Measurements from ENCODE around the gene MYO1D. TPM values are rescaled to one million over a fixed set of nuclear protein-coding genes. Genes with fewer than 3 reads are reported as not detected.
"Not testable (repeated sequence)": the region's sequence is repeated elsewhere in the genome, so short reads cannot be mapped to it uniquely, and the experiment has no call there.

The MYO1D gene
- total and polyA plus RNA-seq, 8 donors, result 22.0 to 92.8 (median 27.4) TPM

GRCh38 chr17:32822996-32823395, 53.9 kb downstream of the MYO1D start:
- Histone ChIP-seq H3K27ac (no peak overlapping the region), H3K4me3 (peak overlapping the region; percentile 13 to 28), H3K36me3 (no peaks in the 10 kb centered on the region), H3K4me1 (peaks cover 0 to 6% of the 10 kb centered on the region in 2 donors), H3K9me3 (no peaks in the 10 kb centered on the region), H3K27me3 (peaks cover 0 to 22% of the 10 kb centered on the region in 2 donors)
- intact Hi-C loops (cut with DNase I), result no loop called here
- TF ChIP-seq, protein P1, sequence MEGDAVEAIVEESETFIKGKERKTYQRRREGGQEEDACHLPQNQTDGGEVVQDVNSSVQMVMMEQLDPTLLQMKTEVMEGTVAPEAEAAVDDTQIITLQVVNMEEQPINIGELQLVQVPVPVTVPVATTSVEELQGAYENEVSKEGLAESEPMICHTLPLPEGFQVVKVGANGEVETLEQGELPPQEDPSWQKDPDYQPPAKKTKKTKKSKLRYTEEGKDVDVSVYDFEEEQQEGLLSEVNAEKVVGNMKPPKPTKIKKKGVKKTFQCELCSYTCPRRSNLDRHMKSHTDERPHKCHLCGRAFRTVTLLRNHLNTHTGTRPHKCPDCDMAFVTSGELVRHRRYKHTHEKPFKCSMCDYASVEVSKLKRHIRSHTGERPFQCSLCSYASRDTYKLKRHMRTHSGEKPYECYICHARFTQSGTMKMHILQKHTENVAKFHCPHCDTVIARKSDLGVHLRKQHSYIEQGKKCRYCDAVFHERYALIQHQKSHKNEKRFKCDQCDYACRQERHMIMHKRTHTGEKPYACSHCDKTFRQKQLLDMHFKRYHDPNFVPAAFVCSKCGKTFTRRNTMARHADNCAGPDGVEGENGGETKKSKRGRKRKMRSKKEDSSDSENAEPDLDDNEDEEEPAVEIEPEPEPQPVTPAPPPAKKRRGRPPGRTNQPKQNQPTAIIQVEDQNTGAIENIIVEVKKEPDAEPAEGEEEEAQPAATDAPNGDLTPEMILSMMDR (IDR thresholded peaks at IDR 0.05), result no peak
- no peak for DNase-seq
- peak; percentile 29 for ATAC-seq

DNA sequence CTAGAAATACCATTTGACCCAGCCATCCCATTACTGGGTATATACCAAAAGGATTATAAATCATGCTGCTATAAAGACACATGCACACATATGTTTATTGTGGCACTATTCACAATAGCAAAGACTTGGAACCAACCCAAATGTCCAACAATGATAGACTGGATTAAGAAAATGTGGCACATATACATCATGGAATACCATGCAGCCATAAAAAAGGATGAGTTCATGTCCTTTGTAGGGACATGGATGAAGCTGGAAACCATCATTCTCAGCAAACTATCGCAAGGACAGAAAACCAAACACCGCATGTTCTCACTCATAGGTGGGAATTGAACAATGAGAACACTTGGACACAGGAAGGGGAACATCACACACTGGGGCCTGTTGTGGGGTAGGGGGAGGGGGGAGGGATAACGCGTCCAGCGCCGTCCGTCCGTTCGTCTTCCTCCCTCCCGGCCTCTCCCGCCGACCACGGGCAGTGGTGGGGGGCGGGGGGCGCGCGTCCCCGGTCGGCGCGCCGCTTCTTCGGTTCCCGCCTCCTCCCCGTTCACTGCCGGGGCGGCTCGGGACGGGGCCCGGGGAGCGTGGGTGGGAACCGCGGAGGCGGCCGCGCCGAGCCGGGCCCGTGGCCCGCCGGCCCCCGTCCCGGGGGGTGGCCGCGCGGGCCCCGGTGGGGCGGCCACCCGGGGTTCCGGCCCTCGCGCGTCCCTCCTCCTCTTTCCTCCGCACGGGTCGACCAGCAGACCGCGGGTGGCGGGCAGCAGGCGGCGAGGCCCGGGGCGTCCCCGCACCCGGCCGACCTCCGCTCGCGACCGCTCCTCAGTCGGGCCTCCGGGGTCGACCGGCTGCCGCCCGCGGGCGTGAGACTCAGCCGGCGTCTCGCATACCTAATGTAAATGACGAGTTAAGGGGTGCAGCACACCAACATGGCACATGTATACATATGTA, 54.7 kb downstream of the MYO1D start:
- DNase-seq (peak in 2 of 4 donors; percentile 18 to 70), ATAC-seq (peak; percentile 30)
- H3K27me3 ChIP-seq, result peaks cover 0 to 22% of the 10 kb centered on the region in 2 donors
- intact Hi-C loops (cut with DNase I); H3K36me3 ChIP-seq; H3K4me1 ChIP-seq; H3K27ac ChIP-seq; H3K9me3 ChIP-seq: not testable (repeated sequence)
- peak overlapping the region; percentile 13 to 28 for H3K4me3 ChIP-seq

DNA sequence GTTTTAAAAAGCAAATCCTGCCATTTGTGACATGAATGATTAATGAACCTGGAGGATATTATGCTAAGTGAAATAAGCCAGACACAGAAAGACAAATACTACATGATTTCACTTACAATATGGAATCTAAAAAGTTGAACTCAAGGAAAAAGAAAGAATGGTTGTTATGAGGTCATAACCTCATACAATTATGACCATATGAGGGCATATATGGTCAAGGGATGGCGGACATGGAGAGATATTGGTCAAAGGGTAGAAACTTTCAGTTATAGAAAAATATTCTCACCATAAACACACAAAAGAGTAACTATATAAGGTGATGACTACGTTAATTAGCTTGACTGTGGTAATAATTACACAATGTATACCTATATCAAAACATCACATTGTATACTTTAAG, 56.5 kb downstream of the MYO1D start:
- intact Hi-C loops (cut with DNase I), result no loop called here
- no peaks in the 10 kb centered on the region for H3K4me1 ChIP-seq
- TF ChIP-seq, protein P1 (IDR thresholded peaks at IDR 0.05), result no peak
- ATAC-seq (no peak), DNase-seq (no peak)
- no peak overlapping the region for H3K27ac ChIP-seq
- no peaks in the 10 kb centered on the region for H3K9me3 ChIP-seq
- peaks cover 0 to 22% of the 10 kb centered on the region in 2 donors for H3K27me3 ChIP-seq
- no peak overlapping the region for H3K4me3 ChIP-seq
- H3K36me3 ChIP-seq, result no peaks in the 10 kb centered on the region

GRCh38 chr17:32819787-32820186, 57.1 kb downstream of the MYO1D start:
- TF ChIP-seq, protein P1 (IDR thresholded peaks at IDR 0.05), result no peak
- peaks cover 0 to 22% of the 10 kb centered on the region in 2 donors for H3K27me3 ChIP-seq
- no peaks in the 10 kb centered on the region for H3K4me1 ChIP-seq
- H3K27ac ChIP-seq, result no peak overlapping the region
- H3K9me3 ChIP-seq, result no peaks in the 10 kb centered on the region
- intact Hi-C loops (cut with DNase I), result no loop called here
- H3K36me3 ChIP-seq, result no peaks in the 10 kb centered on the region
- ATAC-seq, result no peak
- no peak overlapping the region for H3K4me3 ChIP-seq
- DNase-seq, result no peak

DNA sequence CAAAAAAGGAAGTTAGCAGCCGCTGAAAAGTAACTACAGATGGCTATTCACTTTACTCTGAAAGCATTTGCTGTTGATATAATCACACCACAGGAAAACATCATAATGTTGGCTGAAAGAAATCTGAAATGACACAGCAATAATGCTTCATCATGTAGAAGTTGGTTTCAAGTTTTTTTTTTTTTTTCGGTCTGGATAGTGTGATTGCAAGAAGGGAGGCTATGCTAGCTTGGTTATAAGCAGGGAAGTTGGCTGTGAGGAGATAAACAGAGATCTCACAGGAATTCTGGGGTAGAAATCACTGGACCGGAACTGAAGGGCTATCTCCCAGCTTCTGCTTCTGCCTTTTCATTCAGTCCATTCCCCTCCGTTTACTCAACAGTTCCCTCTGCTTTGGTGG, 57.9 kb downstream of the MYO1D start:
- no peak for ATAC-seq

More for the DNA sequence above, 57.9 kb downstream of the MYO1D start:
- no peak overlapping the region for H3K27ac ChIP-seq
- H3K4me3 ChIP-seq, result no peak overlapping the region
- no peaks in the 10 kb centered on the region for H3K4me1 ChIP-seq
- H3K27me3 ChIP-seq, result peaks cover 0 to 19% of the 10 kb centered on the region in 2 donors
- TF ChIP-seq, protein P1 (IDR thresholded peaks at IDR 0.05), result no peak
- H3K9me3 ChIP-seq, result no peaks in the 10 kb centered on the region
- peak in 1 of 4 donors; percentile 53 for DNase-seq
- intact Hi-C loops (cut with DNase I), result no loop called here
- H3K36me3 ChIP-seq, result no peaks in the 10 kb centered on the region
